Nephron (organoid): ENCODE data around the gene LDLR.

ENCODE experiments used
- H3K27ac Mint-ChIP-seq, 3 experiments: 2 replicates each; pipeline ENCODE4 v1.8.0; 2020; ENCODE audit warnings: mixed read lengths in 3 of 3, mild to moderate bottlenecking in 2 of 3, moderate library complexity in 1 of 3
- H3K27me3 Mint-ChIP-seq: 2 replicates; pipeline ENCODE4 v1.8.0; 2021; ENCODE audit warnings: low read depth, mild to moderate bottlenecking, moderate library complexity, mixed read lengths
- H3K36me3 Mint-ChIP-seq: 2 replicates; pipeline ENCODE4 v1.8.0; 2020; ENCODE audit warnings: low read depth, mixed read lengths
- H3K4me1 Mint-ChIP-seq: 2 replicates; pipeline ENCODE4 v1.8.0; 2020; ENCODE audit warnings: mixed read lengths
- H3K4me3 Mint-ChIP-seq, 3 experiments: 2 replicates each; pipeline ENCODE4 v1.8.0; 2020; ENCODE audit warnings: mild to moderate bottlenecking in 3 of 3, mixed read lengths in 3 of 3, moderate library complexity in 2 of 3
- H3K9me3 Mint-ChIP-seq: 2 replicates; pipeline ENCODE4 v1.8.0; 2020; ENCODE audit warnings: mixed read lengths
- TF ChIP-seq, protein P1 (sequence below), 3 experiments: fragments of 200-600 bp; sonication (generic); IDR thresholded peaks; one replicate each; pipeline ENCODE4 v1.5.0; 2021; ENCODE audit warnings: antibody characterized with exemption in 3 of 3; ENCODE audit not compliant: unreplicated experiment in 3 of 3

Gene LDLR

DNA sequence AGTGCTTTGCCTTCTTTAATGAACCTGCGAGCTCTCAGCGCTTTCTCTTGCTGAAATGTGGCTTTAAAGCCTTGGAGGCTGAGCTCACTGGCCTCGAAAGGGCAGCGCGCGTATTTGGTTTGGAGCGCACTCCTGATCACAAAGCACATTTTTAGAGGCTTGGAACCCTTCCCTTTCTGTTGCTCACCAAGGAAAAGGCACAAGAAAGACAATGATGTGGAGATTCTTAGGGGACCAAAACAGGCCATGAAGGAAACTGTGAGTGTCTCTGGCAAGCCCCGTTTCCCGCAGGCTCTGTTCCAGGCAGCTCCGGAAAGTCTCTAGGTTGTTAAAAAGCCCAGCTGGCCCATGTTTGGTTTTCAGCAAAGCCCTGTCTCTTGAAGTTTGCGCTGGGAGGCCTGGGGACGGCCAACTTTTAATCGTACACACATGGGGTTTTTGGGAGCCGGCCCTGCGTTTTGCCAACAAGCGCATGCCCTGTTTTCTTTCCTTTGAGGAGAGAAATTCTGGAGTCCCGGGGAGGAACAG is 75.7 kb downstream of the LDLR start:
- Mint-ChIP-seq H3K4me3 (peak overlapping the region in 1 of 3 experiments; percentile 64), H3K9me3 (peaks cover 3% of the 10 kb centered on the region), H3K27ac (peak overlapping the region; percentile 1 to 97 (median 61)), H3K4me1 (peaks cover 25% of the 10 kb centered on the region), H3K27me3 (no peaks in the 10 kb centered on the region), H3K36me3 (peaks cover 57% of the 10 kb centered on the region)
- TF ChIP-seq, protein P1, sequence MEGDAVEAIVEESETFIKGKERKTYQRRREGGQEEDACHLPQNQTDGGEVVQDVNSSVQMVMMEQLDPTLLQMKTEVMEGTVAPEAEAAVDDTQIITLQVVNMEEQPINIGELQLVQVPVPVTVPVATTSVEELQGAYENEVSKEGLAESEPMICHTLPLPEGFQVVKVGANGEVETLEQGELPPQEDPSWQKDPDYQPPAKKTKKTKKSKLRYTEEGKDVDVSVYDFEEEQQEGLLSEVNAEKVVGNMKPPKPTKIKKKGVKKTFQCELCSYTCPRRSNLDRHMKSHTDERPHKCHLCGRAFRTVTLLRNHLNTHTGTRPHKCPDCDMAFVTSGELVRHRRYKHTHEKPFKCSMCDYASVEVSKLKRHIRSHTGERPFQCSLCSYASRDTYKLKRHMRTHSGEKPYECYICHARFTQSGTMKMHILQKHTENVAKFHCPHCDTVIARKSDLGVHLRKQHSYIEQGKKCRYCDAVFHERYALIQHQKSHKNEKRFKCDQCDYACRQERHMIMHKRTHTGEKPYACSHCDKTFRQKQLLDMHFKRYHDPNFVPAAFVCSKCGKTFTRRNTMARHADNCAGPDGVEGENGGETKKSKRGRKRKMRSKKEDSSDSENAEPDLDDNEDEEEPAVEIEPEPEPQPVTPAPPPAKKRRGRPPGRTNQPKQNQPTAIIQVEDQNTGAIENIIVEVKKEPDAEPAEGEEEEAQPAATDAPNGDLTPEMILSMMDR (IDR thresholded peaks at IDR 0.05; ENCODE audit: unreplicated experiment in 3 of 3) = no peak

DNA sequence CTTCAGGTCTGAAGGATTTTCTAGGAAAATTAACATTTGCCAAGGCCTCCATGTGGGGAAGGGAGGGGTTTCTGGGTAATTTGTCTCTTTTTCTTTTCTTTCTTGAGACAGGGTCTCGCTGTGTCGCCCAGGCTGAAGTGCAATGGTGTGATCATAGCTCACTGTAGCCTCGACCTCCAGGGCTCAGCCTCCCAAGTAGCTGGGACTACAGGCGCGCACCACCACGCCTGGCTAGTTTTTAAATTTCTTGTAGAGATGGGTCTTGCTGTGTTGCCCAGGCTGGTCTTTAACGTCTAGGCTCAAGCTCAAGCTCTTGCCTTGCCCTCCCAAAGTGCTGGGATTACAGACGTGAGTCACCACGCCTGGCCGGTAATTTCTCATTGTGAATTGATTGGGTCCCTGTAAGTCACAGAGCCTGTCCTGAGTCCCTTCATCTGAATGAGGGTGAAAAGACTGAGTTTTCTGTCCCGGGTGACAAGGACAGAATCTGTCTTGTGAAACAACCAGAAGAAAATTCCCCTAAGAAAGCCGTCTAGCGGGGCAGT is 76.3 kb downstream of the LDLR start:
- Mint-ChIP-seq H3K27ac (peak overlapping the region; percentile 1 to 97 (median 61)), H3K4me3 (no peak overlapping the region), H3K36me3 (peaks cover 59% of the 10 kb centered on the region), H3K4me1 (peaks cover 21% of the 10 kb centered on the region), H3K9me3 (no peaks in the 10 kb centered on the region), H3K27me3 (no peaks in the 10 kb centered on the region)
- TF ChIP-seq, protein P1 (IDR thresholded peaks at IDR 0.05; ENCODE audit: unreplicated experiment in 3 of 3) = no peak

DNA sequence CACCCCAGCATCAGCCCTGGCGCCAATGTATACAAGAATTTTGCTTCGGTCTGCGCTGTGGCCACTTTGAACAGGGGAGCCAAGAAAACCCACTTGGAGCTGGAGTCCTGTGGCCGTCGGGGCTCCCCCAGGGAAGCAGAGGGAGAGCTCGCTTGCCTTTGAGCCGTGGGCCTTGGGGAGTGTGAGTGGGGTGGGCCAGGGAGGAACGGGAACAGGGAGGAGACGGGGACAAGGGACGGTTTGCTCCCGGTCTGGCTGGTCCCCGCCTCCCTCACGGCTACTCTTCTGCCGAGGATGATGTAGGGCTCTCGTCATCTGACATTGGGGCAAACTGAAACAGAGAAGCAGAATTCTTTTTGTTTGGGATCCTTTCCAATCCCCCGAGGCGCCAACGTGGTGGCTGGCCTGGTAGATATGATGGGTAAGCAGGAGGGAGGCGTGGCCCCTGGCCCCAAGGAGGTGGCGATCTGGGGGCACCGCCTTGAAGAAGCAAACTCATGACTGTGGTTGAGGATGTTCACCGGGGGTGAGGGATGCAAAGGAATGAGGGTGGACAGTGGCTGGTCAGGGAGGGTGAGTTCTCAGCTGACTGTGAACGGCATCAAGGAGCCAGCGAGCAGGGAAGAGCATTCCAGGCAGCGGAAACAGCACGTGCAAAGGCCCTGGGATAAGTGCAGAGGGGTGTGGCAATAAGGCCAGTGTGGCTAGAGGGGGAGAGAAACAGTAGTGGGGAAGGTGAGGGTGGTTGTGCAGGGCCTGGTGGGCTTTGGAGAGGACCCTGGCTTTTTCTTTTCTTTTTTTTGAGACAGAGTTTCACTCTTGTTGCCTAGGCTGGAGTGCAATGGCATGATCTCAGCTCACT is 77.2 kb downstream of the LDLR start:
- no peaks in the 10 kb centered on the region for H3K27me3 Mint-ChIP-seq
- peaks cover 59% of the 10 kb centered on the region for H3K36me3 Mint-ChIP-seq
- no peaks in the 10 kb centered on the region for H3K9me3 Mint-ChIP-seq
- no peak overlapping the region for H3K4me3 Mint-ChIP-seq
- H3K27ac Mint-ChIP-seq = peak overlapping the region in 2 of 3 experiments; percentile 61 to 97
- peaks cover 21% of the 10 kb centered on the region for H3K4me1 Mint-ChIP-seq
- TF ChIP-seq, protein P1 (IDR thresholded peaks at IDR 0.05; ENCODE audit: unreplicated experiment in 3 of 3) = no peak

DNA sequence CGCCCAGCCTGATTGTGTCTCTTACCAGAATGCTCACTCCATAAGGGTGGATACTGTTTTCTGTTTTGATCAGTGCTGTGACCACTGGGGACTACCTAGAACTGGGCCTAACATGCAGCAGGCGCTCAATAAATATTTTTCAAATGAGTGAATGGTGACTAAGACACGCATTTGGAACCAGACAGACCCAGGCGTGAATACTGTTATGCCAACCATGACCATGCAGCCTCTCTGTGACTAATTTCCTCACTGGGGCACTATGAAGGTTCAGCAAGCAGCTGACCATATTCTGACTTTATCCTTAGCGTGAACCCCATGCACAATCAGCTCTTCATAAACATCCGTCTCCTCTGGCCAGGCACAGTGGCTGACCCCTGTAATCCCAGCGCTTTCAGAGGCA is 79.3 kb downstream of the LDLR start:
- TF ChIP-seq, protein P1 (IDR thresholded peaks at IDR 0.05; ENCODE audit: unreplicated experiment in 3 of 3) = no peak
- Mint-ChIP-seq H3K36me3 (peaks cover 66% of the 10 kb centered on the region), H3K9me3 (no peaks in the 10 kb centered on the region), H3K4me3 (no peak overlapping the region), H3K27ac (peak overlapping the region in 2 of 3 experiments; percentile 9 to 51), H3K4me1 (peaks cover 21% of the 10 kb centered on the region), H3K27me3 (no peaks in the 10 kb centered on the region)

DNA sequence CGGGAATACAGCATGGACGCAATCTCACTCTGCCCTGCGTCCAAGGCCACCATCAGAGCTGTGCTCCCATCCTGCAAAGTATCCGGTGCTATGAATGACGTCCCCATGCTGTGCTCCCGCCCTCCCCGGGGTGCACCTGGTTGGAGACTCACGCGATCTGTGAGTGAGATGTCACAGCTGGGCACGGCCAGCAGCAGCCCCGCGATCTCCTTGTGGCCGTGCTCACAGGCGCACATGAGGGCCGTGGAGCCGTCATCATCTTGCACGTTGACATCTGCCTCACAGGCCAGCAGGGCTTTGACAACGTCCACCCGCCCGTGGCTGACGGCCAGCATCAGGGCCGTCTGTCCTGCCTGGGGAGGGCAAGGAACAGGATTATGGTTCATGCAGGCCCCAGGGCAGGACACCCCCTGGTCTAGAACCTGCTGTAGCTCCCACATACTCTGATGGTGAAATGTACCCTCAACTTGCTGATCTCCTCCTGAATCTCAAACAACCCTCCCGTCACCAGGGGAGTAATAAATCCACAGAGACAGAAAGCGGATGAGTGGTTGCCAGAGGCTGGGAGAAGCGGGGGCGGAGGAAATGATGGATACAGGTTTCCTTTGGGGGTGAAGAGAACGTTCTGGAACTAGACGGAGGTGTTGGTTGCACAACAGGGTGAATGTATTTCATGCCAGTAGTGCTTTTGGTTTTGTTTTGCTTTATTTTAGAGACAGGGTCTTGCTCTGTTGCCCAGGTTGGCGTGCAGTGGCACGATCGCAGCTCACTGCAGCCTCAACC is 80.8 kb downstream of the LDLR start:
- TF ChIP-seq, protein P1 (IDR thresholded peaks at IDR 0.05; ENCODE audit: unreplicated experiment in 3 of 3) = no peak
- no peak overlapping the region for H3K4me3 Mint-ChIP-seq
- H3K9me3 Mint-ChIP-seq = no peaks in the 10 kb centered on the region
- peaks cover 57% of the 10 kb centered on the region for H3K36me3 Mint-ChIP-seq
- no peaks in the 10 kb centered on the region for H3K27me3 Mint-ChIP-seq
- peaks cover 11% of the 10 kb centered on the region for H3K4me1 Mint-ChIP-seq
- no peak overlapping the region for H3K27ac Mint-ChIP-seq
